ENCODE data around the gene API5.

API5 gene

DNA sequence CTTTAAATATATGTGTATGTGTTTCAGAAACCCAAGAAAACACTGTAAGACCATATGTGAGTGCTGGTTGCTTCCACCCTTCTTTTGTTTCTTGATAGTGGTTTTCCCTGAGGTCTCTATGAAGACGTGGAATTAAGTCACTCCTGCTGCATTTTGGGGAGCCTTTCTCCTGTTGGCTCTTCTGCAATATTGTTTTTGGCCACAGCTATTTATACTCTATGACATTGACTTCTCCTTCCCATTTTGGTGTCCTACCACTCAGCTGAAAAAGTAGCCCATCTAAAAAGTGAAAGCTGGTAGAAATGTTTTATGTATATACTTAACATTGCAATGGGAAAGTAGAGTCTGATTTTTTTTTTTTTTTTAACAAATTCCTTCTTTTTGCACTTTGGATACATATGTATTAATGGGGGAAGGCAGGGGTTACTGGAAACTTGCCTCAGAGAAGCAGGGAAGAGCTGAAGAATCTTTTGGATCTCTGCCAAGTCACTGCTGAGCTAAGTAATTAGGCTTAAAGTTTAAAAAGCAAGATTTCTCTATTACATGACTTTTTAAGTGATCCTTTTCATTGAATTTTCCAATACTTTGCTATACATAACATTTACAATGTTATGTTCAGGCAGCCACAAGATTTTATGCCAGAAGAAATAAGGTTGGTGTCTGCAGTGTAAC is 48.7 kb downstream of the API5 start:
- peak; percentile 79 for DNase-seq

- no peak for DNase-seq
Observed at GRCh38 chr11:43366677-43367076, 54.9 kb downstream of the API5 start.

GRCh38 chr11:43367382-43368178 is 55.8 kb downstream of the API5 start:
- DNase-seq = no peak

- DNase-seq = no peak
Observed at GRCh38 chr11:43376065-43376464, 64.3 kb downstream of the API5 start.

- DNase-seq = no peak
Observed at GRCh38 chr11:43376594-43376993, 64.8 kb downstream of the API5 start.

- no peak for DNase-seq
Observed at GRCh38 chr11:43377389-43377788, 65.6 kb downstream of the API5 start.

DNA sequence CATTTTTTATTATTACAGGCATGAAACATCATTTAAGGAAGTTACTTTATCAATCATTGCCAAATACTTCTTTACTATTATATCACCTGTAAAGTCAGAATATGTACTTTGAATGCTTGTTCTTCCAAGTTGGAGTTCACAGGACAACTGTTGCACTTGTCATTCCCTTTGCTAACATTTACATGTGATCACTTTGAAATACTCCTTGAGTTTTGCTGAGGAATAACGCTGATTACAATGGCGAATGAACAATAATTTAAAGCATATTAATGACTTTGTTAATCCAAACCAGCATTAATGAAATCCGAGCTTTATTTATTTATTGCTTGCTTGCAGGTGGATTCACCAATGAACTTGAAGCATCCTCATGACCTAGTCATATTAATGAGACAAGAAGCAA is 67.1 kb downstream of the API5 start:
- no peak for DNase-seq

DNA sequence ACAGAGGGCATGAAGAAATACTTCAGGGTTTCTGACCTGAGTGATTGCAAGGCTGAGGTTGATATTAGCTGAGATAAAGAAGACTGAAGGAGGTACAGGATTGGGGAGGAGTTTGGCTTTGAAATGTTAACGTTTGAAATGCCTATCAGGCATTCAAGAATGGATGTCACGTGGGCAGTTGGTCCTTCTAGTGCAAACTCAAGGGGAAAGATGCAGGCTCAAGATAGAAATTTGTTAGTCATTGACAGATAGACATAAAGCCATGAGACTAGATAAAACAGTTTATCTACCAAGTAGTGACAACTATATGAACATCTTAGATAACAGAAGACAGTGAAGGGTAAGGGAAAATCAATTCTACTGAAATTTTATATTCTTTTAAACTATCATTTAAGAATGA is 70.0 kb downstream of the API5 start:
- no peak for DNase-seq

DNA sequence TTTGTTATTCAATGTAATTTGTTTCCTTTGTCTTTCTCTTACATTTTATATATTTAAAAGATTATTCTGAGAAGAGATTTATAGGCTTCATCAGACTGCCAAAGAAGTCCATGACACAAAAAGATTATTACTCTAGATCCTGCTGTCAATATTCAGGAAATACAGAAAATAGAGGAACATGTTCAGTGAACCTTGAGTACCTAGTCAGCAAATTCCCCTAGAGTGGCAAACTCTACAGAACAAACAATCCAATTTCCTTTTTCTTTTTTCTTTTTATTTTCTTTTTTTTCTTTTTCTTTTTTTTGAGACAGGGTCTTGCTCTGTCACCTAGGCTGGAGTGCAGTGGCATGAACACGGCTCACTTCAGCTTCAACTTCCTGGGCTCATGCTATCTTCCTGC is 70.8 kb downstream of the API5 start:
- no peak for DNase-seq

- DNase-seq = no peak
Observed at GRCh38 chr11:43384393-43384792, 72.6 kb downstream of the API5 start.

GRCh38 chr11:43392713-43393112 is 80.9 kb downstream of the API5 start:
- no peak for DNase-seq

DNA sequence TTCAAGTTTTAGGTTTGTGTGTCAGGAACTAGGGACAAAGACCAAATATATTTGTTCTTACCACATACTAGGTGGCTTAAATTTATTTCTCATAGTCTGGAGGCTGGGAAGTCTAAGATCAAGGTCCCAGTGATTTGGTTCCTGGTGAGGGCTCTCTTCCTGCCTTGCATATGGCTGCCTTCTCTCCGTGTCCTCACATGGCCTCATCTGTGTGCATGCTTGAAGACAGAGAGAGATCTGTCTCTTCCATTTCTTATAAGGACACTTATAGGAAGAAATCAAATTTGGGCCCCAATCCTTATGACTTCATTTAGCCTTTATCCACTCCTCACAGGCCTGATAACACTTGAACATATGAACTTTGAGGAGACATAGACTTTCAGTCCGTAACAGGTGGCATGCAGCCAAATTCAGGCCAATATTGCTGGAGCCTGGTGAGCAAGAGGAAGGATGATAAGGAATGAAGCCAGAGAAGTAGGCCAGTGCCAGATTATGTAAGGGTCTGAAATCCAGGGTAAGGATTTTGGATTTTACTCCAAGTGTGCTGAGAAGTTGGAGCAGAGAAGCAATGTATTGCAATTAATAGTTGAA is 82.1 kb downstream of the API5 start:
- DNase-seq = no peak

Measured in NCI-H82 (cell line).